ENCODE results near the gene ATXN10.

GRCh38 chr22:45838305-45838887 lies 166.8 kb downstream of the ATXN10 start:
- TF ChIP-seq CTCF (IDR thresholded peaks at IDR 0.05; ENCODE audit: low read length) (no peak), EZH2 (IDR thresholded peaks at IDR 0.05; ENCODE audit: borderline replicate concordance, low read length) (no peak)

Data from OCI-LY1 (cell line).